A673 (cell line): ENCODE results near the gene HELZ. TPM values are rescaled to one million over a fixed set of nuclear protein-coding genes. Genes with fewer than 3 reads are reported as not detected.

Experiments
- BruUV-seq: library from RNA; stranded (reverse); fragments of 400-500 nt; replicated peaks from 2 replicates; lab custom pipeline; 2021; lab: Mats Ljungman, UMichigan
- CTCF ChIA-PET: fragments of 300-600 bp; sonication (Branson Sonifier 250); formaldehyde crosslinking; loops from one replicate; lab custom pipeline; 2022; ENCODE audit warnings: antibody characterized with exemption; lab: Charles Lee
- POLR2A ChIA-PET: fragments of 300-600 bp; sonication (Branson Sonifier 250); formaldehyde crosslinking; loops from one replicate; lab custom pipeline; 2022; ENCODE audit warnings: antibody characterized with exemption; ENCODE audit not compliant: low non-redundant PET; lab: Charles Lee
- DNase-seq: peaks from one replicate; pipeline ENCODE4 v3.0.0-alpha.2; 2015; ENCODE audit warnings: low spot score
- H3K27ac ChIP-seq: fragments of 200-600 bp; sonication (generic); 2 replicates; pipeline ENCODE4 v1.5.1; 2016; ENCODE audit warnings: mixed run types, low read depth, mild to moderate bottlenecking, mixed read lengths, antibody characterized with exemption, low read length; ENCODE audit not compliant: poor library complexity, severe bottlenecking
- H3K27me3 ChIP-seq: fragments of 200-600 bp; sonication (generic); replicated peaks from 2 replicates; pipeline ENCODE4 v1.6.1; 2017; ENCODE audit warnings: mixed run types, low read depth, mild to moderate bottlenecking, mixed read lengths, antibody characterized with exemption, low read length; ENCODE audit not compliant: insufficient read depth, poor library complexity
- H3K36me3 ChIP-seq: fragments of 200-600 bp; sonication (generic); 2 replicates; pipeline ENCODE4 v1.6.1; 2016; ENCODE audit warnings: mixed run types, mild to moderate bottlenecking, mixed read lengths, antibody characterized with exemption, low read length; ENCODE audit not compliant: insufficient read depth, poor library complexity, severe bottlenecking
- H3K4me1 ChIP-seq: fragments of 200-600 bp; sonication (generic); 2 replicates; pipeline ENCODE4 v1.6.1; 2017; ENCODE audit warnings: mixed run types, mild to moderate bottlenecking, mixed read lengths, antibody characterized with exemption, low read length; ENCODE audit not compliant: insufficient read depth, poor library complexity, severe bottlenecking
- H3K4me3 ChIP-seq: fragments of 200-600 bp; sonication (generic); 2 replicates; pipeline ENCODE4 v1.5.1; 2016; ENCODE audit warnings: low read depth, mixed run types, mild to moderate bottlenecking, mixed read lengths, low read length; ENCODE audit not compliant: poor library complexity, severe bottlenecking
- H3K9me3 ChIP-seq: fragments of 200-600 bp; sonication (generic); 2 replicates; pipeline ENCODE4 v1.6.1; 2016; ENCODE audit warnings: mixed run types, low read depth, mild to moderate bottlenecking, mixed read lengths, antibody characterized with exemption, low read length; ENCODE audit not compliant: poor library complexity, severe bottlenecking
- CTCF ChIP-seq: fragments of 300-800, 200-600 bp; sonication (generic); conservative IDR thresholded peaks from 2 replicates; pipeline ENCODE4 v1.5.1; 2017; ENCODE audit warnings: low read depth, mild to moderate bottlenecking, antibody characterized with exemption, low read length, moderate library complexity, mixed read lengths
- EZH2 ChIP-seq: fragments of 200-600 bp; sonication (generic); IDR thresholded peaks from 2 replicates; pipeline ENCODE4 v1.6.1; 2017; ENCODE audit warnings: borderline replicate concordance, low read depth, mild to moderate bottlenecking, mixed read lengths, antibody characterized with exemption, low read length; ENCODE audit not compliant: poor library complexity, severe bottlenecking
- intact Hi-C: fragments of 100-400 bp; cut with micrococcal nuclease; formaldehyde crosslinking; loops from one replicate; pipeline ENCODE4 v1.10.0; 2022; ENCODE audit not compliant: unreplicated experiment
- total RNA-seq: library from RNA; stranded (reverse); gene quantifications from 2 replicates; pipeline ENCODE4 v1.2.3, GENCODE V29; 2021

The HELZ gene
- total RNA-seq, 1 experiment from 2014 or later, result 57.3 TPM

- no TSS peak for BruUV-seq
- Histone ChIP-seq H3K4me3 (no peak overlapping the region), H3K36me3 (no peaks in the 10 kb centered on the region), H3K4me1 (no peaks in the 10 kb centered on the region), H3K27ac (no peak overlapping the region), H3K9me3 (no peaks in the 10 kb centered on the region), H3K27me3 (no peaks in the 10 kb centered on the region)
- no peak for TF ChIP-seq CTCF
- no peak for TF ChIP-seq EZH2
- intact Hi-C loops, result no loop called here
- DNase-seq, result no peak
- CTCF ChIA-PET, result no interaction called here
- POLR2A ChIA-PET, result interaction anchor here (0.5 kb wide), 1 partner anchor 166 kb away, joined by 3 read pairs; no protein-coding TSS in a partner anchor
These were observed 209.6 kb downstream of the HELZ start for GRCh38 chr17:67035131-67036083.

DNA sequence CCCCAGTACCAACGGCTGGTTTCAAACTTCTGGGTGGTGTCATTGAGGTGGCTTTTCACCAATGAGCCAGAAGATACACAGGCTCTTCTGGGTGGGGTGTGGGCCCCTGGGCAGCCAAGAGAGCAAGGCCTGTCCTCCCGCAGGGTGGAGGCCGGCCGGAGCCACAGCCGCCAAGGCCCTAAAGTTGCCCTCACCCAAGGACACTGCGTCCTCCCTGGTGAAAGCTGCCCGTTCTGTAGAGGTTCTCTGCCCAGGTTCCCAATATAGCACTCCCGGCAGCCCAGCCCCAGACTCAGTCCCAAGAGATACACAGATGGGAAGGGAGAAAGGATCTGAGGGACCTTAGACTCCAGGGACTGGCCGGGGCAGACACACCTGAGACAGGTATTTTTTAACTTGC lies 211.4 kb downstream of the HELZ start:
- H3K4me1 ChIP-seq, result no peaks in the 10 kb centered on the region
- DNase-seq, result no peak
- no peak overlapping the region for H3K27ac ChIP-seq
- TF ChIP-seq EZH2 (no peak), CTCF (no peak)
- no TSS peak for BruUV-seq
- no peaks in the 10 kb centered on the region for H3K27me3 ChIP-seq
- CTCF ChIA-PET, result no interaction called here
- POLR2A ChIA-PET, result no interaction called here
- intact Hi-C loops, result no loop called here
- no peak overlapping the region for H3K4me3 ChIP-seq
- H3K9me3 ChIP-seq, result no peaks in the 10 kb centered on the region
- H3K36me3 ChIP-seq, result no peaks in the 10 kb centered on the region

- Histone ChIP-seq H3K4me1 (no peaks in the 10 kb centered on the region), H3K4me3 (no peak overlapping the region), H3K27me3 (no peaks in the 10 kb centered on the region), H3K9me3 (no peaks in the 10 kb centered on the region), H3K36me3 (no peaks in the 10 kb centered on the region), H3K27ac (no peak overlapping the region)
- ChIA-PET CTCF (no interaction called here), POLR2A (no interaction called here)
- intact Hi-C loops, result no loop called here
- TF ChIP-seq EZH2 (no peak), CTCF (no peak)
- DNase-seq, result no peak
- BruUV-seq, result no TSS peak
These were observed 212.0 kb downstream of the HELZ start for GRCh38 chr17:67032985-67033384.
